Stimulated activated CD8-positive, alpha-beta memory T cell treated with anti-CD3 and anti-CD28 coated beads, Interleukin-7, amount 100 ng/mL, for 4 hours (primary cell): ENCODE results near the gene PSKH1.
A peak's percentile ranks its signal among the peaks of the same experiment; 100 is the strongest.

Source experiments
- DNase-seq, 2 donors: peaks; one replicate each; pipeline ENCODE4 v3.0.0-alpha.2; 2020; ENCODE audit warnings: low read depth in 2 of 2

PSKH1 gene

DNA sequence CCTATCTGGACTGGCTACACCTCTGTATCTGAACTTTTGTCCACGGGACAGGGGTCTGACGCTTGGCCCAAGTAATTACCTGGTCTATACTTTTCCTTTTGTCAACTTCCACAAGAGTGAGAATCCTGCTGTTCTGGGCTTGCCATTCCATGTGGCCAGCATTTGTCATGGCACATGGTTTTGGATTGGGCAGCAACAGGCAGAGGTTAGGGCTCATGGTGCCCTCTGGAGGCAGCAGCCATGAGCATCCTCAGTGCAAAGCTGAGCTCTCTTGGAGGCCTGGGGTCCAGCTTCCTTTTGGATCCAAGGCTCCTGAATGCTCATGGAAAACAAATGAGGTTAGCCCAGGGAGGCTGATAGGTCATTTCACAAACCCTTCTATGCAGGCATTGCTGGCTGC, 27.7 kb upstream of the PSKH1 start:
- DNase-seq = no peak

DNA sequence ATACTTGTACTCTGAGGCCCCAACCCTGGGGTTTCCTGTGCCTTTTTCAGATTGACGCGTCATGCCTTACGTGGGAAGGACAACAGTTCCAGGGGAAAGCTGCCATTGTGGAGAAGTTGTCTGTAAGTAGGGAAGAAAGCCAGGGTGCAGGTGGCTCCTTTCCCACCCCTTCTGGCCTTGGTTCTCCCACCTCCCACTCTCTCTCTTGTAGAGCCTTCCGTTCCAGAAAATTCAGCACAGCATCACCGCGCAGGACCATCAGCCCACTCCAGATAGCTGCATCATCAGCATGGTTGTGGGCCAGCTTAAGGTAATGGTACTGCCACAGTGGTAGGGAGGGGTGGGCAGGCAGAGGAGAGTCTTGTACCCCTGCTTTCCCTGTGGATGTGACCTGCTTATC, 24.8 kb upstream of the PSKH1 start:
- no peak for DNase-seq

DNA sequence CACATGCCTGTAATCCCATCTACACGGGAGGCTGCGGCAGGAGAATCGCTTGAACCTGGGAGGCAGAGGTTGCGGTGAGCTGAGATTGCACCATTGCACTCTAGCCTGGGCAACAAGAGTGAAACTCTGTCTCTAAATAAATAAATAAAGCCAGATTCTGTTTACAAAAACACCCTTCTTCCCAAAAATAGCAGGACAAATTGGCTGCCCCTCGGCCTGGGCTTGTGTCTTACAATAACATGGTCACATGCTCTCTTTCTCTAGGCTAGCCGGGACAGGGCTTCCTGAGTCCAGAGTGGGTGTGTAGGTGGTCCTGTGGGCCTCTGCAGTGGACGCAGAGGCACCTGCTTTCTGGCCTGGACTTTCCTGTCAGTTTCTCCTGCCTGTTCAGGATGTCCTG, 23.4 kb upstream of the PSKH1 start:
- DNase-seq = no peak

DNA sequence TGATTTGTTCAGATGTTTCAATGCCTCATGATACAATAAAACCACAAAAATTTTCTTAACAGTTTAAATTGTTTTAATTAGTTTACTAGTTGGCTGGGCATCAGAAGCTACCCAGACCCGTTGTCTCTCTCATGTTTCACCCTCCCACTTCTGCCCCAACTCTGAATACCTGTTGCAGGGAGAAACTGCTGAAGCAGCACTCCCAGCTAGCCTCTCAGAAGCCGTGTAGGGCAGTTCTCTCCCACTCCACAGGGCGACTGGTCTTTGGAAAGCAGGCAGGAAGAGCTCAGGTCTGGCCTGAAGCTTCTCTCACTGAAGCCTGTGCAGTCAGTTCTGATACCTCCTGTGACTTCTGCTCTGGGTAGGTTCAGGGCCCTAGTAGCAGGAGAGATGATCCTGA, 21.8 kb upstream of the PSKH1 start:
- no peak for DNase-seq

DNA sequence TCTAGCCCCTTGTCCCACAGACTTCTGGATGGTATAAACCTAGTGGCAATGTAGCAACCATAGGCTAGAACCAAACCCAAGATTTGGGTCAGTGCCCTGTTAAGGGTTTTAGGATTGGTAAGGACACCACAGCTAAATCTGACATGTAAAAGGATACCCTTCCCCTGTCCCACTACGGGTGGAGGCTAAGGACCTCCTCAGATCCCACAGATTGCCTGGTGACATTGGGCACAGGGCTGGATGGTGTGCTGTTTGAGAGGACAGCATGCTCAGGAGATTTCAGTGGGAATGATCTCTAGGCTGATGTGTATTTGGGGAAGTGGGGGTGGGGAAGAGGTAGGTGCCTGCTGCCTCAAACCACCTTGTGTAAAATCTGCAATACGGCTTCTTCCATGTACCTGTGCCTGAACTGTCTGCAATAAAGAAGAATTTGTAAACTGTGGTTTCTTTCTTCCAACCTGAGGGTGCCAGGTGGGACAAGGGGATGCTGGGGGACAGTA, 20.9 kb upstream of the PSKH1 start:
- DNase-seq = no peak

- DNase-seq = peak; percentile 78 to 82
Measured at GRCh38 chr16:67872631-67873434, 20.2 kb upstream of the PSKH1 start, which contains the start of gene EDC4. Gene EDC4, plus strand, starts transcription at chr16:67873052. Its CDS starts 210 bp downstream, at chr16:67873262.

GRCh38 chr16:67873435-67874370, 19.4 kb upstream of the PSKH1 start:
- DNase-seq = no peak

- no peak for DNase-seq
Measured at GRCh38 chr16:67874372-67874771, 18.7 kb upstream of the PSKH1 start.

GRCh38 chr16:67877064-67877463, 16.0 kb upstream of the PSKH1 start:
- DNase-seq = no peak

- DNase-seq = no peak
Measured at GRCh38 chr16:67878232-67878631, 14.8 kb upstream of the PSKH1 start.

DNA sequence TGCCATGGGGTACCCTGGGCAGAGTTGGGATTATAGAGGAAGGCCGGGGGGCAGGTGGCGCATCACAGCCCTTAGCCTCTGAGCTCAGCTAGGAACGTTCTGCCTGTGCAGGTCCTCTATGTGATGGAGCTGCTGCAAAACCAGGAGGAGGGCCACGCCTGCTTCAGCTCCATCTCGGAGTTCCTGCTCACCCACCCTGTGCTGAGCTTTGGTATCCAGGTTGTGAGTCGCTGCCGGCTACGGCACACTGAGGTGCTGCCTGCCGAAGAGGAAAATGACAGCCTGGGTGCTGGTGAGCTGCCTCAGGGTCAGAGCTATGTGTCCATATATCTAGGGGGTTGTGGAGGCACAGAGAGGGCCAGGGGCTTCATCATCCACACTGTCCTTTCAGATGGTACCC, 14.2 kb upstream of the PSKH1 start:
- no peak for DNase-seq

DNA sequence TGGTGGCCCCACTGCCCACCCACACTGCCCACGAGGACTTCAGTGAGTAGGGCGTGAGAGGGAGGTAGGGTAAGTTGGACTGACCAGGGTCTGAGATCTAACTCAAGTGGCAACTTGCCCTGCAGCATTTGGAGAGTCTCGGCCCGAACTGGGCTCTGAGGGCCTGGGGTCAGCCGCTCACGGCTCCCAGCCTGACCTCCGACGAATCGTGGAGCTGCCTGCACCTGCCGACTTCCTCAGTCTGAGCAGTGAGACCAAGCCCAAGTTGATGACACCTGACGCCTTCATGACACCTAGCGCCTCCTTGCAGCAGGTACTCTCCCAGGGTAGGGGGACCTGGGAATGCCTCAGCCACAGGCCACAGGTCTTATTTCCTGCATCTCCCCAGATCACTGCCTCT, 13.6 kb upstream of the PSKH1 start:
- DNase-seq = no peak

GRCh38 chr16:67879936-67880335, 13.1 kb upstream of the PSKH1 start:
- DNase-seq = no peak

- DNase-seq = no peak
Measured at GRCh38 chr16:67880584-67880983, 12.5 kb upstream of the PSKH1 start.

GRCh38 chr16:67881621-67882161, 11.4 kb upstream of the PSKH1 start:
- DNase-seq = no peak

- no peak for DNase-seq
Measured at GRCh38 chr16:67882374-67883145, 10.5 kb upstream of the PSKH1 start.

GRCh38 chr16:67883146-67883871, 9.7 kb upstream of the PSKH1 start:
- DNase-seq = no peak

DNA sequence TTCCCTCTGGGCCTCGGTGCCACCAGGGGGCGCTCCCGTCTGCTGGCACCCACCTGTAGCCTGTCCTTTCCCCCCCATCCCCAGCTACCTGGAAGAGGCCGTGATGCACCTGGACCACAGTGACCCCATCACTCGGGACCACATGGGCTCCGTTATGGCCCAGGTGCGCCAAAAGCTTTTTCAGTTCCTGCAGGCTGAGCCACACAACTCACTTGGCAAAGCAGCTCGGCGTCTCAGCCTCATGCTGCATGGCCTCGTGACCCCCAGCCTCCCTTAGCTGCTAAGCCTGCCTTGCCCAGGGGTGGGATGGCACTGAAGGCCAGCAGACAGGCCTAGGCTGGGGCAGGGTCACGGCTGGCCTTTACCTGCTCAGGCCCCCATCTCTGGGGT, 9.2 kb upstream of the PSKH1 start:
- peak; percentile 31 to 52 for DNase-seq

DNA sequence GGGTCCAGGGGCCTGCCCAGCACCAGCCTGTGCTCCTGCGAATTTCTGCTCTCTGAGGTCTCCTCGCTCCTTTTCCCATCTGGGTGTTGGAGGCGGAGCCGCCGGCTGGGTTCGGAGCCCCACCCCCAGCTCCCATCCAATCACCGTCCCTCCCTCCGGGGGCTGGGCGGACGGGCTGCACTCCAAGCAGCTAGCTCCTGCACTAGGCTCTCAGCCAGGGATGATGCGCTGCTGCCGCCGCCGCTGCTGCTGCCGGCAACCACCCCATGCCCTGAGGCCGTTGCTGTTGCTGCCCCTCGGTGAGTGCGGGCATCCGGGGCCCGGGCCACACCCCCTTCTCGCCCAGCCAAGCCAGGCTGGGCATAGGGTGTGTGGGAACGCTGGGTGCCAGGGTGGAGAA, 8.4 kb upstream of the PSKH1 start, which contains the start of gene NRN1L:
TSS of gene NRN1L (plus strand) at position 202 of the 400 bp plus-strand sequence. CDS start at position 221, 19 bp downstream.
- DNase-seq = no peak

- no peak for DNase-seq
Measured at GRCh38 chr16:67885545-67885944, 7.5 kb upstream of the PSKH1 start.

GRCh38 chr16:67885976-67886375, 7.1 kb upstream of the PSKH1 start:
- no peak for DNase-seq
